ENCODE results near the gene CHSY3.

Gene CHSY3

DNA sequence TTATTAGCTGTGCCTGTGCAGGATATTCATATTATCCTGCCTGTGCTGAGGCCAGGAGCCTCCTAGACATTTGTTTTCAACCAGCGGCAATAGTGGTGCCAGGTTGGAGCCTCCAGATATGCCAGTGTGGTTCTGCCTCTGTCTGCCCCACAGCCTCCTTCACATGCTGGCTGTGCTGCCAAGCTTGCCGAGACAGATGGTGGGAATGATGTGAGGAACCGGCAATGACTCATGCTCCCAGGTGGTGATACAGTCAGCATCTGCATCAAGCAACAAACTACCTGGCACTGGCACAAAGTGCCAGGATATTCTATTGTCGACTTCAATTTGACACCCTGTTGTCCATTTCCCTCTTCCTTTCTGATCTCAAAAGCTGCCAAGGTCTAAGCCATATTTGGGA is 285.7 kb downstream of the CHSY3 start (continued):
- TF ChIP-seq, protein P1, sequence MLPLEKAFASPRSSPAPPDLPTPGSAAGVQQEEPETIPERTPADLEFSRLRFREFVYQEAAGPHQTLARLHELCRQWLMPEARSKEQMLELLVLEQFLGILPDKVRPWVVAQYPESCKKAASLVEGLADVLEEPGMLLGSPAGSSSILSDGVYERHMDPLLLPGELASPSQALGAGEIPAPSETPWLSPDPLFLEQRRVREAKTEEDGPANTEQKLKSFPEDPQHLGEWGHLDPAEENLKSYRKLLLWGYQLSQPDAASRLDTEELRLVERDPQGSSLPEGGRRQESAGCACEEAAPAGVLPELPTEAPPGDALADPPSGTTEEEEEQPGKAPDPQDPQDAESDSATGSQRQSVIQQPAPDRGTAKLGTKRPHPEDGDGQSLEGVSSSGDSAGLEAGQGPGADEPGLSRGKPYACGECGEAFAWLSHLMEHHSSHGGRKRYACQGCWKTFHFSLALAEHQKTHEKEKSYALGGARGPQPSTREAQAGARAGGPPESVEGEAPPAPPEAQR (tag by site-specific recombination; IDR thresholded peaks at IDR 0.05): no peak
- no peak for TF ChIP-seq MEIS1 (CRISPR knock-in tag; IDR thresholded peaks at IDR 0.05; ENCODE audit: borderline replicate concordance)

DNA sequence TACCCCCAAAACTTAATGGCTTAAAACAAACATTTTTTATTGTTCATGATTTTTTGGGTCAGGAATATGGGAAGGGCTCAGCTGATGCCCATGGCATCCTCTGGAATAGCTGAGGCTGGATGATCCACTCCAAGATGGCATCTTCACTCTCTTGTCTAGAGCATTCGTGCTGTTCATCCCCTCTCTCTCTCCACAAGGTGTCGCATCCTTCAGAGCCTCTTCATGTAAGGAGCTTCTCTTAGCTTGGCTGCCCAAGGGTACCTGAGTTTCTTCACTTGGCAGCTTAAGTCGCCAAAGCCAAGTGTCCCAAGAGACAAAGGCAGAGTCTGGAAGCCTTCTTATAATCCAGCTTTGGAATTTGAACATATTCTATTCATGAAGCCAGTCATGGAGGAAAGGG is 294.7 kb downstream of the CHSY3 start:
- POLR2A ChIA-PET: no interaction called here
- Histone ChIP-seq H3K9me3 (ENCODE audit: control insufficient read depth, insufficient read depth, low read depth, low read length) (no peaks in the 10 kb centered on the region), H3K27ac (ENCODE audit: extremely low read depth, low read depth, low read length) (no peak overlapping the region), H3K4me1 (ENCODE audit: control insufficient read depth, insufficient read depth, low read length) (no peaks in the 10 kb centered on the region), H3K36me3 (ENCODE audit: control insufficient read depth in 2 of 2, insufficient read depth in 1 of 2, low read length in 2 of 2) (no peaks in the 10 kb centered on the region), H3K4me3 (ENCODE audit: low read depth, low read length) (no peak overlapping the region)
- TF ChIP-seq, protein P2, sequence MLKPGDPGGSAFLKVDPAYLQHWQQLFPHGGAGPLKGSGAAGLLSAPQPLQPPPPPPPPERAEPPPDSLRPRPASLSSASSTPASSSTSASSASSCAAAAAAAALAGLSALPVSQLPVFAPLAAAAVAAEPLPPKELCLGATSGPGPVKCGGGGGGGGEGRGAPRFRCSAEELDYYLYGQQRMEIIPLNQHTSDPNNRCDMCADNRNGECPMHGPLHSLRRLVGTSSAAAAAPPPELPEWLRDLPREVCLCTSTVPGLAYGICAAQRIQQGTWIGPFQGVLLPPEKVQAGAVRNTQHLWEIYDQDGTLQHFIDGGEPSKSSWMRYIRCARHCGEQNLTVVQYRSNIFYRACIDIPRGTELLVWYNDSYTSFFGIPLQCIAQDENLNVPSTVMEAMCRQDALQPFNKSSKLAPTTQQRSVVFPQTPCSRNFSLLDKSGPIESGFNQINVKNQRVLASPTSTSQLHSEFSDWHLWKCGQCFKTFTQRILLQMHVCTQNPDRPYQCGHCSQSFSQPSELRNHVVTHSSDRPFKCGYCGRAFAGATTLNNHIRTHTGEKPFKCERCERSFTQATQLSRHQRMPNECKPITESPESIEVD (tag by site-specific recombination; IDR thresholded peaks at IDR 0.05): no peak
- TF ChIP-seq ZNF654 (tag by site-specific recombination; IDR thresholded peaks at IDR 0.05; ENCODE audit: low read depth): peak; percentile 6; the same call in 1 of the 2 replicates
- CTCF ChIA-PET: interaction anchor here (1.2 kb wide), 1 partner anchor 528 kb away, joined by 4 read pairs; no protein-coding TSS in a partner anchor

DNA sequence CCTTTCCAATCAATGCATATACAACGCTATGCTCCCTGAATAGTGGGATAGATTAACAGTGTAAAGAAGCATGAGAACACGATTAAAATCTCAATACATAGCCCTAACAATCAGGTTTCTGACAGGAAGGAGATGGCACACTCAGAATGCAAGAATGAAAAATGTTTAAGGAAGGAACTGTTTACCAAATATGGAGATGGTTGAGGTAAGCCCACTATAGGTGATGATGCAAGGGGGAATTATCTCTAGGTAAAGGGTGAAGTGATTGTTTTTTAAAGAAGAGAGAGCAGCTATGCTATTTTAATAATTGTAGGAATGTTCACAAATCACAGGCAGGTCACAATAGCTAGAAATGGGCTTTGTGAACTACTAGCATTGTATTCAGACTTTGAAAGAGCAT is 302.4 kb downstream of the CHSY3 start:
- Histone ChIP-seq H3K36me3 (ENCODE audit: control insufficient read depth in 2 of 2, insufficient read depth in 1 of 2, low read length in 2 of 2) (no peaks in the 10 kb centered on the region), H3K4me1 (ENCODE audit: control insufficient read depth, insufficient read depth, low read length) (no peaks in the 10 kb centered on the region), H3K9me3 (ENCODE audit: control insufficient read depth, insufficient read depth, low read depth, low read length) (no peaks in the 10 kb centered on the region), H3K27ac (ENCODE audit: extremely low read depth, low read depth, low read length) (no peak overlapping the region), H3K4me3 (ENCODE audit: low read depth, low read length) (no peak overlapping the region)
- TF ChIP-seq ZNF529 (tag by site-specific recombination; IDR thresholded peaks at IDR 0.05; ENCODE audit: insufficient replicate concordance) (no peak), KLF9 (tag by site-specific recombination; IDR thresholded peaks at IDR 0.05; ENCODE audit: low read depth) (no peak), ZNF169 (tag by site-specific recombination; IDR thresholded peaks at IDR 0.05) (no peak), WT1 (tag by site-specific recombination; IDR thresholded peaks at IDR 0.05) (no peak), ZNF24 (tag by site-specific recombination; IDR thresholded peaks at IDR 0.05) (no peak), ZNF132 (tag by site-specific recombination; IDR thresholded peaks at IDR 0.05; ENCODE audit: borderline replicate concordance) (no peak), ZNF521 (tag by site-specific recombination; IDR thresholded peaks at IDR 0.05) (no peak), MYNN (tag by site-specific recombination; IDR thresholded peaks at IDR 0.05; ENCODE audit: borderline replicate concordance) (no peak), ZBTB1 (tag by site-specific recombination; IDR thresholded peaks at IDR 0.05) (no peak), ZNF157 (tag by site-specific recombination; IDR thresholded peaks at IDR 0.05) (no peak), SETDB1 (IDR thresholded peaks at IDR 0.05; ENCODE audit: insufficient read length, low read length) (no peak), ZNF843 (tag by site-specific recombination; IDR thresholded peaks at IDR 0.05) (no peak)
- TF ChIP-seq, protein P3, sequence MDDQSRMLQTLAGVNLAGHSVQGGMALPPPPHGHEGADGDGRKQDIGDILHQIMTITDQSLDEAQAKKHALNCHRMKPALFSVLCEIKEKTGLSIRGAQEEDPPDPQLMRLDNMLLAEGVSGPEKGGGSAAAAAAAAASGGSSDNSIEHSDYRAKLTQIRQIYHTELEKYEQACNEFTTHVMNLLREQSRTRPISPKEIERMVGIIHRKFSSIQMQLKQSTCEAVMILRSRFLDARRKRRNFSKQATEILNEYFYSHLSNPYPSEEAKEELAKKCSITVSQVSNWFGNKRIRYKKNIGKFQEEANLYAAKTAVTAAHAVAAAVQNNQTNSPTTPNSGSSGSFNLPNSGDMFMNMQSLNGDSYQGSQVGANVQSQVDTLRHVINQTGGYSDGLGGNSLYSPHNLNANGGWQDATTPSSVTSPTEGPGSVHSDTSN (CRISPR knock-in tag; IDR thresholded peaks at IDR 0.05): no peak
- TF ChIP-seq, protein P4, sequence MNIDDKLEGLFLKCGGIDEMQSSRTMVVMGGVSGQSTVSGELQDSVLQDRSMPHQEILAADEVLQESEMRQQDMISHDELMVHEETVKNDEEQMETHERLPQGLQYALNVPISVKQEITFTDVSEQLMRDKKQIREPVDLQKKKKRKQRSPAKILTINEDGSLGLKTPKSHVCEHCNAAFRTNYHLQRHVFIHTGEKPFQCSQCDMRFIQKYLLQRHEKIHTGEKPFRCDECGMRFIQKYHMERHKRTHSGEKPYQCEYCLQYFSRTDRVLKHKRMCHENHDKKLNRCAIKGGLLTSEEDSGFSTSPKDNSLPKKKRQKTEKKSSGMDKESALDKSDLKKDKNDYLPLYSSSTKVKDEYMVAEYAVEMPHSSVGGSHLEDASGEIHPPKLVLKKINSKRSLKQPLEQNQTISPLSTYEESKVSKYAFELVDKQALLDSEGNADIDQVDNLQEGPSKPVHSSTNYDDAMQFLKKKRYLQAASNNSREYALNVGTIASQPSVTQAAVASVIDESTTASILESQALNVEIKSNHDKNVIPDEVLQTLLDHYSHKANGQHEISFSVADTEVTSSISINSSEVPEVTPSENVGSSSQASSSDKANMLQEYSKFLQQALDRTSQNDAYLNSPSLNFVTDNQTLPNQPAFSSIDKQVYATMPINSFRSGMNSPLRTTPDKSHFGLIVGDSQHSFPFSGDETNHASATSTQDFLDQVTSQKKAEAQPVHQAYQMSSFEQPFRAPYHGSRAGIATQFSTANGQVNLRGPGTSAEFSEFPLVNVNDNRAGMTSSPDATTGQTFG (tag by site-specific recombination; IDR thresholded peaks at IDR 0.05; ENCODE audit: borderline replicate concordance): no peak
- ChIA-PET POLR2A (no interaction called here), CTCF (no interaction called here)

Data from HEK293 (cell line).